Astrocyte (in vitro differentiated cells and primary cell): ENCODE results near the gene COL4A4. TPM values are rescaled to one million over a fixed set of nuclear protein-coding genes. Genes with fewer than 3 reads are reported as not detected.

Experiments used
- DNase-seq: peaks from one replicate; pipeline ENCODE4 v3.0.0-alpha.2; 2010; ENCODE audit warnings: low read depth
- FAIRE-seq: peaks from 2 replicates; lab custom pipeline; 2011; peaks lifted over from hg19 to GRCh38; lab: Jason Lieb, UNC
- H2AFZ ChIP-seq: 2 replicates; pipeline ENCODE4 v1.6.0; 2012; ENCODE audit warnings: low read depth, low read length, inconsistent platforms
- H3K27ac ChIP-seq: 2 replicates; pipeline ENCODE4 v1.5.1; 2011; ENCODE audit warnings: low read depth, low read length, inconsistent platforms
- H3K27me3 ChIP-seq: 2 replicates; pipeline ENCODE4 v1.6.0; 2011; ENCODE audit warnings: low read length, inconsistent platforms; ENCODE audit not compliant: insufficient read depth
- H3K36me3 ChIP-seq: 2 replicates; pipeline ENCODE4 v1.5.1; 2011; ENCODE audit warnings: low read length, inconsistent platforms; ENCODE audit not compliant: insufficient read depth
- H3K4me1 ChIP-seq: 2 replicates; pipeline ENCODE4 v1.5.1; 2011; ENCODE audit warnings: low read length, inconsistent platforms; ENCODE audit not compliant: insufficient read depth
- H3K4me2 ChIP-seq: 2 replicates; pipeline ENCODE4 v1.6.0; 2012; ENCODE audit warnings: low read length, inconsistent platforms
- H3K4me3 ChIP-seq: 2 replicates; pipeline ENCODE4 v1.5.1; 2011; ENCODE audit warnings: low read depth, mild to moderate bottlenecking, low read length, inconsistent platforms; ENCODE audit not compliant: insufficient read depth
- H3K79me2 ChIP-seq: 2 replicates; pipeline ENCODE4 v1.6.0; 2012; ENCODE audit warnings: mild to moderate bottlenecking, low read length, inconsistent platforms; ENCODE audit not compliant: insufficient read depth
- H3K9ac ChIP-seq: 2 replicates; pipeline ENCODE4 v1.6.0; 2012; ENCODE audit warnings: mild to moderate bottlenecking, low read length, inconsistent platforms
- H3K9me3 ChIP-seq: 2 replicates; pipeline ENCODE4 v1.5.1; 2012; ENCODE audit warnings: low read depth, mild to moderate bottlenecking, low read length, inconsistent platforms; ENCODE audit not compliant: insufficient read depth
- H4K20me1 ChIP-seq: 2 replicates; pipeline ENCODE4 v1.6.0; 2012; ENCODE audit warnings: low read length, inconsistent platforms; ENCODE audit not compliant: insufficient read depth
- H3K27ac Mint-ChIP-seq: one replicate; pipeline ENCODE4 v1.8.0; 2021; ENCODE audit warnings: mild to moderate bottlenecking, mixed read lengths; ENCODE audit not compliant: unreplicated experiment
- H3K27me3 Mint-ChIP-seq: one replicate; pipeline ENCODE4 v1.8.0; 2021; ENCODE audit warnings: low read depth, mixed read lengths; ENCODE audit not compliant: unreplicated experiment
- H3K36me3 Mint-ChIP-seq: one replicate; pipeline ENCODE4 v1.8.0; 2021; ENCODE audit warnings: low read depth, mixed read lengths; ENCODE audit not compliant: unreplicated experiment
- H3K4me1 Mint-ChIP-seq: one replicate; pipeline ENCODE4 v1.8.0; 2021; ENCODE audit warnings: low read depth, mixed read lengths; ENCODE audit not compliant: unreplicated experiment
- H3K4me3 Mint-ChIP-seq: one replicate; pipeline ENCODE4 v1.8.0; 2021; ENCODE audit warnings: mild to moderate bottlenecking, moderate library complexity, mixed read lengths; ENCODE audit not compliant: unreplicated experiment
- H3K9me3 Mint-ChIP-seq: one replicate; pipeline ENCODE4 v1.8.0; 2021; ENCODE audit warnings: mild to moderate bottlenecking, mixed read lengths; ENCODE audit not compliant: unreplicated experiment
- EZH2 ChIP-seq: IDR thresholded peaks from 2 replicates; pipeline ENCODE4 v1.6.1; 2012; ENCODE audit warnings: mild to moderate bottlenecking, low read length, inconsistent platforms; ENCODE audit not compliant: insufficient read depth
- total RNA-seq: library from RNA; stranded (reverse); gene quantifications from 2 replicates; pipeline ENCODE4 v1.2.1, GENCODE V29; 2021
- TF ChIP-seq, protein P1 (sequence below): IDR thresholded peaks from 2 replicates; pipeline ENCODE4 v1.5.1; 2011; ENCODE audit warnings: low read depth, mild to moderate bottlenecking, inconsistent platforms, low read length, moderate library complexity; ENCODE audit not compliant: insufficient read depth

COL4A4 gene
- total RNA-seq, 1 donor from 2014 or later = 0.36 TPM

DNA sequence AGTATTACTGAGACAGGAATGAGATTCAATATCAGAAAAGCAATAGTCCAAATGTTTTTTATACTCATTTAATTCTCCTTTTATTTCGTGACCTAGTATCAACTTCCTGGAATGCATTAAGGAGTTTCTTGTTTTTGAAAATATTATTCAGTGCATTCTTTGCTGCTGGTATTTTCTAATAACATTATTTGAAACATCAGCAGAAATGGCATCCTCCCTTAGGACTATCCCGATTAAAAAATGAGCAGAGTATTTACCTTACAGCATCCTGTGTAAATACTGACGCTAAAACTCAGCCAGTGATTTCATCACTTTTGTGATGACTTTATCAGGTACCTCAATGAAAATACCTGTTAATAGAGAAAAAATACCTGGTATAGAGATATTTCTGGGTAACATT is 16.8 kb upstream of the COL4A4 start:
- H4K20me1 ChIP-seq = no peaks in the 10 kb centered on the region
- H3K4me2 ChIP-seq = no peak overlapping the region
- H3K4me3 ChIP-seq = no peak overlapping the region
- H3K9me3 Mint-ChIP-seq = no peaks in the 10 kb centered on the region
- DNase-seq (no peak), FAIRE-seq (no peak)
- H3K9ac ChIP-seq = no peak overlapping the region
- no peaks in the 10 kb centered on the region for H3K27me3 ChIP-seq
- H3K27me3 Mint-ChIP-seq = no peaks in the 10 kb centered on the region
- no peaks in the 10 kb centered on the region for H3K79me2 ChIP-seq
- no peaks in the 10 kb centered on the region for H3K4me1 ChIP-seq
- no peak for TF ChIP-seq EZH2
- TF ChIP-seq, protein P1, sequence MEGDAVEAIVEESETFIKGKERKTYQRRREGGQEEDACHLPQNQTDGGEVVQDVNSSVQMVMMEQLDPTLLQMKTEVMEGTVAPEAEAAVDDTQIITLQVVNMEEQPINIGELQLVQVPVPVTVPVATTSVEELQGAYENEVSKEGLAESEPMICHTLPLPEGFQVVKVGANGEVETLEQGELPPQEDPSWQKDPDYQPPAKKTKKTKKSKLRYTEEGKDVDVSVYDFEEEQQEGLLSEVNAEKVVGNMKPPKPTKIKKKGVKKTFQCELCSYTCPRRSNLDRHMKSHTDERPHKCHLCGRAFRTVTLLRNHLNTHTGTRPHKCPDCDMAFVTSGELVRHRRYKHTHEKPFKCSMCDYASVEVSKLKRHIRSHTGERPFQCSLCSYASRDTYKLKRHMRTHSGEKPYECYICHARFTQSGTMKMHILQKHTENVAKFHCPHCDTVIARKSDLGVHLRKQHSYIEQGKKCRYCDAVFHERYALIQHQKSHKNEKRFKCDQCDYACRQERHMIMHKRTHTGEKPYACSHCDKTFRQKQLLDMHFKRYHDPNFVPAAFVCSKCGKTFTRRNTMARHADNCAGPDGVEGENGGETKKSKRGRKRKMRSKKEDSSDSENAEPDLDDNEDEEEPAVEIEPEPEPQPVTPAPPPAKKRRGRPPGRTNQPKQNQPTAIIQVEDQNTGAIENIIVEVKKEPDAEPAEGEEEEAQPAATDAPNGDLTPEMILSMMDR = no peak
- H3K9me3 ChIP-seq = no peaks in the 10 kb centered on the region
- H2AFZ ChIP-seq = peak overlapping the region; percentile 21
- no peaks in the 10 kb centered on the region for H3K36me3 ChIP-seq
- H3K4me3 Mint-ChIP-seq = no peak overlapping the region
- peaks cover 2% of the 10 kb centered on the region for H3K4me1 Mint-ChIP-seq
- no peaks in the 10 kb centered on the region for H3K36me3 Mint-ChIP-seq
- no peak overlapping the region for H3K27ac ChIP-seq
- H3K27ac Mint-ChIP-seq = peak overlapping the region; percentile 14

DNA sequence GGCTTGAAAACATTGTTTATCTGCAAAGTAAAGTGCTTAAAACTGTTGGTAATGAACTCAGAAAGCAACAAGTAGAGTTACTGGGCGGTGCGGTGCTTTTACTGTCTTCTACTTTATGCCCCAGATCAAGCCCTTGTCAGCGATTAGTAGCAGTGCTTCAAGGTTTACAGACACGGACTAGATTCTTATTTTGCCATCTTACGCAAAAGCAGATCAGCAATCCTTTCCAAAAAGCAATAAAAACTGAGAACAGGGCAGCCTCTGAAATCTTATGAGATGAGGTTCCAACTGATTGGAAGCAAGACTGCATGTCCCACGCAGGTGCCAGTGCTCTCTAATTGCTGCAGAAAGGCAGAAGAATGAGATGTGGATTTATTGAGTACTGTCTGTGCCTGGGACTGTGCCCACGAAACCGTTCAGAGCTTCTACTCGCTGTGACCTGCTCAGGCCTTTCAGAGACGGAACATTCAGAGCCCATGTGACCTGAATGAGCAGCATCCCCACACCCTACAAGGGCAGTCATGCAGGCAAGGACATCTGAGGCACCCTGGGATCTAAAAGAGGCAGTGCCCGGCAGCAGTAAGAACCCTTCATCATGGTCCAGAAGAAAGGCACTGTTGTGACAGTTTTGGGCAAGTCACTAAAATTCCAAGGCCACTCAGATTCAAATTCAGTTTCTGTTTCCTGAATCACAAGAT is 16.1 kb upstream of the COL4A4 start:
- no peaks in the 10 kb centered on the region for H3K36me3 ChIP-seq
- H3K27me3 ChIP-seq = no peaks in the 10 kb centered on the region
- H4K20me1 ChIP-seq = no peaks in the 10 kb centered on the region
- no peak overlapping the region for H3K27ac ChIP-seq
- H3K4me3 Mint-ChIP-seq = no peak overlapping the region
- H3K4me1 ChIP-seq = no peaks in the 10 kb centered on the region
- no peaks in the 10 kb centered on the region for H3K9me3 ChIP-seq
- no peak overlapping the region for H3K4me2 ChIP-seq
- no peaks in the 10 kb centered on the region for H3K36me3 Mint-ChIP-seq
- no peak for DNase-seq
- H3K27ac Mint-ChIP-seq = peak overlapping the region; percentile 14
- peaks cover 2% of the 10 kb centered on the region for H3K4me1 Mint-ChIP-seq
- no peak for FAIRE-seq
- H3K4me3 ChIP-seq = no peak overlapping the region
- H3K9ac ChIP-seq = no peak overlapping the region
- peak overlapping the region; percentile 21 for H2AFZ ChIP-seq
- no peak for TF ChIP-seq EZH2
- TF ChIP-seq, protein P1 = no peak
- no peaks in the 10 kb centered on the region for H3K79me2 ChIP-seq
- no peaks in the 10 kb centered on the region for H3K9me3 Mint-ChIP-seq
- H3K27me3 Mint-ChIP-seq = no peaks in the 10 kb centered on the region
